ENCODE results near the gene IP6K3. TPM values are rescaled to one million over a fixed set of nuclear protein-coding genes. Genes with fewer than 3 reads are reported as not detected.

The IP6K3 gene
- total and polyA plus RNA-seq, 11 donors: 11.7 to 72.4 (median 30.8) TPM

DNA sequence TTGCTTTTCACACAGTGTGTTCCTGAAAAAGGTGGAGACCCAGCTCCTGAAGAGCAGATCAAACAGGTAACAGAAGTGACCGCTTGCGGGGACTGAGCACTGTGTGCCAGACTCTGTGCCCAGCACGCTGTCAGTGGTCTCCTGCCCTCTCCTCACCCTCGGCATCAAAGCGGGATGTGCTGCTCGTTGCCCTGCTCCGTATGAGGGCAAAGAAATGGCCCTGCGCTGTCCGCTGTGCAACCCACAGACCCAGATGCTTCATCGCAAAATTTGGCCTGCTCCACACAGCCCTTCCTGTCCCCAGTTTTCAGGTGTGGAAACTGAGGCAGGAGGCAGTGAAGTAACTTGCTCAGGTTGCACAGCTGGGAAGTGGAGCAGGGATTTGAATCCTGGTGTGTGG lies 48.9 kb downstream of the IP6K3 start:
- no peaks in the 10 kb centered on the region for H3K9me3 ChIP-seq
- no peak for ATAC-seq
- peaks cover 15 to 84% (median 66%) of the 10 kb centered on the region in 12 donors for H3K4me1 ChIP-seq
- peak in 1 of 5 donors; percentile 19 for DNase-seq
- no peak overlapping the region for H3K4me3 ChIP-seq
- intact Hi-C loops (cut with DNase I): loop anchor here in 3 of 10 donors (2.0 kb wide), 2 partner anchors 63 to 107 kb away; no protein-coding TSS in a partner anchor
- WGBS, 4 donors: 92 to 96% (median 94%) methylated on average over 9 to 10 of the region's 10 CpGs
- H3K27ac ChIP-seq: peak overlapping the region in 9 of 12 donors; percentile 70 to 90 (median 84)
- TF ChIP-seq, protein P1, sequence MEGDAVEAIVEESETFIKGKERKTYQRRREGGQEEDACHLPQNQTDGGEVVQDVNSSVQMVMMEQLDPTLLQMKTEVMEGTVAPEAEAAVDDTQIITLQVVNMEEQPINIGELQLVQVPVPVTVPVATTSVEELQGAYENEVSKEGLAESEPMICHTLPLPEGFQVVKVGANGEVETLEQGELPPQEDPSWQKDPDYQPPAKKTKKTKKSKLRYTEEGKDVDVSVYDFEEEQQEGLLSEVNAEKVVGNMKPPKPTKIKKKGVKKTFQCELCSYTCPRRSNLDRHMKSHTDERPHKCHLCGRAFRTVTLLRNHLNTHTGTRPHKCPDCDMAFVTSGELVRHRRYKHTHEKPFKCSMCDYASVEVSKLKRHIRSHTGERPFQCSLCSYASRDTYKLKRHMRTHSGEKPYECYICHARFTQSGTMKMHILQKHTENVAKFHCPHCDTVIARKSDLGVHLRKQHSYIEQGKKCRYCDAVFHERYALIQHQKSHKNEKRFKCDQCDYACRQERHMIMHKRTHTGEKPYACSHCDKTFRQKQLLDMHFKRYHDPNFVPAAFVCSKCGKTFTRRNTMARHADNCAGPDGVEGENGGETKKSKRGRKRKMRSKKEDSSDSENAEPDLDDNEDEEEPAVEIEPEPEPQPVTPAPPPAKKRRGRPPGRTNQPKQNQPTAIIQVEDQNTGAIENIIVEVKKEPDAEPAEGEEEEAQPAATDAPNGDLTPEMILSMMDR (IDR thresholded peaks at IDR 0.05): no peak
- TF ChIP-seq POLR2A (IDR thresholded peaks at IDR 0.05): no peak
- H3K36me3 ChIP-seq: peaks cover 0 to 61% (median 16%) of the 10 kb centered on the region in 9 donors
- no peaks in the 10 kb centered on the region for H3K27me3 ChIP-seq

DNA sequence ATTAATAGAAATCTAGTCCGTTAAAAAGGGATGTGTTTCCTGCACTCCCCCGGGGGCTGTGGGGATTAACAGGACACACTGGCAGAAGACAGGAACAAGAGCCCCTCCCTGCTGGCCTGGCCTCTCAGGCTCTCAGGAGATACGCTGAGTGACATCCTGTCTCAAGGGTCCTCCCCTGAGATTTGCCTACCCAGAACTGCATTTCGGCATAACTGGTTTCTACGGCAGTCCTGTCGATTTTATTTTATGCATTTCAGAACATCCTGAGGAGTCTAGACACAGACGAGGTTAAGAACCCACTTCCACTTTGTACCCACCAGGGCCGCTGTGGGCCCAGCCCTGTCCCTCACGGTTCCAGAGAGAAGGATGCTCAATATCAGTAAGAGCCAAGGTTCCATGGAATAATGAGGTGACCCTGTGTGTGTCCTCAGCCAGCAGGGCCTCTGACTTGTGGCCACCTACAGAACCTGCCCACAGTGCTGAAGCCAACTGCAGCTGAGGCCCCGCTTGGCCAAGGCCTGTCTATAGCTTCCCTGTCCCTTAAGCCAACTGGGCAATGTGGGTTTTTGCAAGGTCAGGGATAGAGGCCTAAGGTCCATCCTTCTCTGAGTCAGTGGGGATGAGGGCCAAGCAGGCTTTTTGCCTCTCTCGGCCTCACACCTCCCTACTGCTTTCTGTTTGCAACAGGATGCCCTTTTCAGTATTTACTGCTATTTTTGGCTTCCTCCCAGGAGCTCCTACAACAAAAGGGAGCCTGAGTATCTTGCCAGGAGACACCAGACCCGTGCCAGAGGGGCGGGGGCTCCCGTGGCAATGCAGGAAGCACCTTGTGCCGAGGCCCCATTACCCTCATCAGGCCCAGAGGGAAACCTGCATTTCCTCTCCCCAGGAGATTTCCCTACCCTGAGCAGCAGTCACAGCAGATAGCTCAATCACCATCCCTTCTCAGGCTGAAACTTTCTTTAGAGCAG lies 49.9 kb downstream of the IP6K3 start:
- TF ChIP-seq, protein P1 (IDR thresholded peaks at IDR 0.05): no peak
- TF ChIP-seq POLR2A (IDR thresholded peaks at IDR 0.05): no peak
- Histone ChIP-seq H3K27ac (peak overlapping the region; percentile 48 to 94 (median 82)), H3K4me1 (peaks cover 15 to 89% (median 76%) of the 10 kb centered on the region in 12 donors), H3K36me3 (peaks cover 0 to 64% (median 21%) of the 10 kb centered on the region in 9 donors), H3K9me3 (no peaks in the 10 kb centered on the region), H3K4me3 (no peak overlapping the region), H3K27me3 (no peaks in the 10 kb centered on the region)
- ATAC-seq (peak; percentile 30 to 59 (median 46)), DNase-seq (peak; percentile 70 to 82 (median 78))
- whole genome bisulfite sequencing, 4 donors: 32 to 43% (median 36%) methylated on average over 14 to 15 of the region's 15 CpGs
- intact Hi-C loops (cut with DNase I): loop anchor here in 2 of 10 donors (2.0 kb wide), 2 partner anchors 62 to 106 kb away; no protein-coding TSS in a partner anchor

GRCh38 chr6:33696076-33696475 lies 50.6 kb downstream of the IP6K3 start:
- intact Hi-C loops (cut with DNase I): loop anchor here in 2 of 10 donors (2.0 kb wide), 2 partner anchors 61 to 105 kb away; no protein-coding TSS in a partner anchor
- no peak for DNase-seq
- TF ChIP-seq, protein P1 (IDR thresholded peaks at IDR 0.05): no peak
- no peak for TF ChIP-seq POLR2A (IDR thresholded peaks at IDR 0.05)
- peak overlapping the region in 11 of 12 donors; percentile 52 to 94 (median 84) for H3K27ac ChIP-seq
- H3K4me3 ChIP-seq: no peak overlapping the region
- H3K9me3 ChIP-seq: no peaks in the 10 kb centered on the region
- WGBS, 4 donors: 61 to 77% (median 67%) methylated on average over 9 to 10 of the region's 10 CpGs
- H3K27me3 ChIP-seq: no peaks in the 10 kb centered on the region
- H3K4me1 ChIP-seq: peaks cover 15 to 96% (median 82%) of the 10 kb centered on the region in 12 donors
- ATAC-seq: no peak
- H3K36me3 ChIP-seq: peaks cover 0 to 70% (median 28%) of the 10 kb centered on the region in 9 donors

DNA sequence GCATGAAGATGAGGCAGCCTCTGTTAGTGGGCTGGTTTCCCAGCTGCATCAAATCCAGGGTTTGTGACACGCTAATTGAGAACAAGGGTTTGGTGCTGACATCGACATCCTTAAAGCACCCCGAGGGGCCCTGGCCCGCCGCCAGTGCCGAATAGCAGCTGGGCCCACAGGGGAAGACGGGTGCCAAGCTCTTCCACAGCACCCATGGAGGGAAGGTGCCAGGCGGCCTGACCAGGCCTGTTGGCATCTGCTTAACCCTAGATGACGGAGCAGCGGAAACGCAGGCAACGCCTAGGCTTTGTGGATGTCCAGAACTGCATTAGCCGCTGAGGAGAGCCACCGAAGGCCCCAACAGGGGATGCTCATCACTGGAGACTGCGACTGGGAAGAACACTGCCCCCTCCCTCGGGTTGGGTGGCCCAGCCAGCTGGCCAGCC lies 51.2 kb downstream of the IP6K3 start:
- WGBS, 4 donors: 47 to 58% (median 54%) methylated on average over 11 to 16 of the region's 16 CpGs
- Histone ChIP-seq H3K36me3 (peaks cover 0 to 69% (median 32%) of the 10 kb centered on the region in 9 donors), H3K4me1 (peaks cover 15 to 97% (median 82%) of the 10 kb centered on the region in 12 donors), H3K9me3 (no peaks in the 10 kb centered on the region), H3K27me3 (no peaks in the 10 kb centered on the region), H3K27ac (peak overlapping the region in 11 of 12 donors; percentile 40 to 94 (median 84)), H3K4me3 (no peak overlapping the region)
- DNase-seq (no peak), ATAC-seq (no peak)
- TF ChIP-seq POLR2A (IDR thresholded peaks at IDR 0.05): no peak
- TF ChIP-seq, protein P1 (IDR thresholded peaks at IDR 0.05): no peak
- intact Hi-C loops (cut with DNase I): no loop called here

Measured in heart left ventricle (tissue), 16 donors.